Activated T-helper 1 cell treated with anti-CD3 and anti-CD28 coated beads, Interleukin-12 subunit alpha, Interleukin-12 subunit beta, Interleukin-2, Interleukin-4 antibody, amounts not matched to agents 30 ng/mL and 10 ng/mL and 1 ng/mL, durations not matched to agents 14 hours and 24 hours and 36 hours (primary cell): ENCODE results near the gene WDR6. TPM values are rescaled to one million over a fixed set of nuclear protein-coding genes. Genes with fewer than 3 reads are reported as not detected.

Experiments
- DNase-seq: peaks from one replicate; pipeline ENCODE4 v3.0.0; 2021; ENCODE audit warnings: low spot score
- H3K27ac Mint-ChIP-seq: one replicate; pipeline ENCODE4 v1.8.0; 2021; ENCODE audit warnings: mild to moderate bottlenecking, mixed read lengths
- H3K27me3 Mint-ChIP-seq: one replicate; pipeline ENCODE4 v1.8.0; 2022; ENCODE audit warnings: mild to moderate bottlenecking, moderate library complexity, mixed read lengths; ENCODE audit not compliant: insufficient read depth
- H3K36me3 Mint-ChIP-seq: one replicate; pipeline ENCODE4 v1.8.0; 2021; ENCODE audit warnings: low read depth, mixed read lengths
- H3K4me1 Mint-ChIP-seq: one replicate; pipeline ENCODE4 v1.8.0; 2021; ENCODE audit warnings: low read depth, mixed read lengths
- H3K4me3 Mint-ChIP-seq: one replicate; pipeline ENCODE4 v1.8.0; 2021; ENCODE audit warnings: mild to moderate bottlenecking, moderate library complexity, mixed read lengths
- H3K9me3 Mint-ChIP-seq: one replicate; pipeline ENCODE4 v1.8.0; 2021; ENCODE audit warnings: mixed read lengths
- intact Hi-C: fragments of 100-400 bp; cut with micrococcal nuclease; formaldehyde crosslinking; loops from one replicate; pipeline ENCODE4 v1.15.1; 2024
- total RNA-seq: library from RNA; stranded (reverse); gene quantifications from 2 replicates; pipeline ENCODE4 v1.2.3, GENCODE V29; 2022

Gene WDR6
- total RNA-seq, 1 donor from 2014 or later: 143 TPM

DNA sequence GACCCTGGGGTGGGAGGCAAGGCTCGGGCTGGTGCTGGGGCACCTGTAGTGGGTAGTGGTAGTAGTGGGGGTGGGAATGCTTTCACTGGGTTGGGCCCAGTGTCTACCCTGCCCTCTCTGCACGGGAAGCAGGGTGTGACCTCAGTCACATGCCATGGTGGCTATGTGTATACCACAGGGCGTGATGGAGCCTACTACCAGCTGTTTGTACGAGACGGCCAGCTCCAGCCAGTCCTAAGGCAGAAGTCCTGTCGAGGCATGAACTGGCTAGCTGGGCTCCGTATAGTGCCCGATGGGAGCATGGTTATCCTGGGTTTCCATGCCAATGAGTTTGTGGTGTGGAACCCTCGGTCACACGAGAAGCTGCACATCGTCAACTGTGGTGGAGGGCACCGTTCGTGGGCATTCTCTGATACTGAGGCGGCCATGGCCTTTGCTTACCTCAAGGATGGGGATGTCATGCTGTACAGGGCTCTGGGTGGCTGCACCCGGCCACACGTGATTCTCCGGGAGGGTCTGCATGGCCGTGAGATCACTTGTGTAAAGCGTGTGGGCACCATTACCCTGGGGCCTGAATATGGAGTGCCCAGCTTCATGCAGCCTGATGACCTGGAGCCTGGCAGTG is 6.0 kb downstream of the WDR6 start:
- intact Hi-C loops: no loop called here
- Mint-ChIP-seq H3K36me3 (peaks cover 20% of the 10 kb centered on the region), H3K27ac (no peak overlapping the region), H3K9me3 (no peaks in the 10 kb centered on the region), H3K27me3 (no peaks in the 10 kb centered on the region), H3K4me3 (no peak overlapping the region), H3K4me1 (peaks cover 21% of the 10 kb centered on the region)
- DNase-seq: no peak

DNA sequence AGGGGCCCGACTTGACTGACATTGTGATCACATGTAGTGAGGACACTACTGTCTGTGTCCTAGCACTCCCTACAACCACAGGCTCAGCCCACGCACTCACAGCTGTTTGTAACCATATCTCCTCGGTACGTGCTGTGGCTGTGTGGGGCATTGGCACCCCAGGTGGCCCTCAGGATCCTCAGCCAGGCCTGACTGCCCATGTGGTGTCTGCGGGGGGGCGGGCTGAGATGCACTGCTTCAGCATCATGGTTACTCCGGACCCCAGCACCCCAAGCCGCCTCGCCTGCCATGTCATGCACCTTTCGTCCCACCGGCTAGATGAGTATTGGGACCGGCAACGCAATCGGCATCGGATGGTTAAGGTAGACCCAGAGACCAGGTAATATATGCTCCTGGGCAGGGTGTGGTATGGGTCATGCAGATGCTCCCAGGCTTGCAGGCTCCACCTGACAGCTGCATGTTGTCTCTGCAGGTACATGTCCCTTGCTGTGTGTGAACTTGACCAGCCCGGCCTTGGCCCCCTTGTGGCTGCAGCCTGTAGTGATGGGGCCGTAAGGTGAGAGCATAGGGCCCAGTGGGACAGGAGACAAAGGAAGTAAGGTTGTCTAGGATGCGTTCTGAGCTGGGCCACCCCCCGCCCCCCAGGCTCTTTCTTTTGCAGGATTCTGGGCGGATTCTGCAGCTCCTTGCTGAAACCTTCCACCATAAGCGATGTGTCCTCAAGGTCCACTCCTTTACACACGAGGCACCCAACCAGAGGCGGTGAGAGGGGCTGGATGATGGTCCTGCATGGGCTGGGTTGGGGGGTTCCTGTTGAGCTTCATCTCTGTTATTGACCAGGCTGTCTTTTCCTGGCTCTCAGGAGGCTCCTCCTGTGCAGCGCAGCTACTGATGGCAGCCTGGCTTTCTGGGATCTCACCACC is 6.8 kb downstream of the WDR6 start:
- Mint-ChIP-seq H3K4me3 (no peak overlapping the region), H3K36me3 (peaks cover 18% of the 10 kb centered on the region), H3K27ac (no peak overlapping the region), H3K4me1 (peaks cover 16% of the 10 kb centered on the region), H3K9me3 (no peaks in the 10 kb centered on the region), H3K27me3 (no peaks in the 10 kb centered on the region)
- peak; percentile 37 for DNase-seq
- intact Hi-C loops: no loop called here

DNA sequence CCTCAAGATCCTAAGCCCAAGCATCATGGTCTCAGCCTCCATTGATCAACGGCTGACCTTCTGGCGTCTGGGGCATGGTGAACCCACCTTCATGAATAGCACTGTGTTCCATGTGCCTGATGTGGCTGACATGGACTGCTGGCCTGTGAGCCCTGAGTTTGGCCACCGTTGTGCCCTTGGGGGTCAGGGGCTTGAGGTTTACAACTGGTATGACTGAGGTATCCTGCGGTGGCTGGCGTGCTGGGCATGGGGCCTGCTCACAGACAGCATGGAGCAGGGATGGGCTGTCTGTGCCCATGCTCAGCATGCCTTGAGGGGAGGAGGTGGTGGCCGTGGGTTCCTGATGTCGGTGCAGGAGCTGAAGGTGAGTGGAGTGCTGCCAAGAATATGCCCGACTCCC is 7.9 kb downstream of the WDR6 start:
- intact Hi-C loops: no loop called here
- no peaks in the 10 kb centered on the region for H3K9me3 Mint-ChIP-seq
- H3K27ac Mint-ChIP-seq: no peak overlapping the region
- H3K4me3 Mint-ChIP-seq: no peak overlapping the region
- no peak for DNase-seq
- H3K4me1 Mint-ChIP-seq: peaks cover 14% of the 10 kb centered on the region
- peaks cover 18% of the 10 kb centered on the region for H3K36me3 Mint-ChIP-seq
- no peaks in the 10 kb centered on the region for H3K27me3 Mint-ChIP-seq

DNA sequence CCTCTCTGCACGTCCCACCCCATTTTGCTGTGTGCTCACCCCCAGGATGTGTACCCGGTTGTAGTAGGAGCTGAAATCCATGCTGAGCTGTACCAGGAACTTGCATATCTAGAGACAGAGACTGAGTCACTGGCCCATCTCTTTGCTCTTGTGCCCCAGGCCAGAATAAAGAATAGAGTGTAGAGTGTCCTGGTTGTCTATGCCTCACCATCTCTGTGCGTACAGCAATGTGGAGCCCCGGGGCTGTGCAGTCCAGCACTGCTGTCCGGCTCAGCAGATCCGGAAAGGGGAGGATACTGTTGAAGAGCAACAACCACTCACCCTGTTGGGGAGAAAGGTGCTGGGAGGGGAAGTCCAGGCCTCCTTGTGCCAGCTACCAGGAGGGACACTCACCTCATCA is 8.6 kb downstream of the WDR6 start:
- peak overlapping the region; percentile 54 for H3K4me3 Mint-ChIP-seq
- H3K27me3 Mint-ChIP-seq: no peaks in the 10 kb centered on the region
- peaks cover 17% of the 10 kb centered on the region for H3K4me1 Mint-ChIP-seq
- no peak for DNase-seq
- intact Hi-C loops: no loop called here
- no peaks in the 10 kb centered on the region for H3K9me3 Mint-ChIP-seq
- H3K27ac Mint-ChIP-seq: no peak overlapping the region
- H3K36me3 Mint-ChIP-seq: peaks cover 18% of the 10 kb centered on the region

DNA sequence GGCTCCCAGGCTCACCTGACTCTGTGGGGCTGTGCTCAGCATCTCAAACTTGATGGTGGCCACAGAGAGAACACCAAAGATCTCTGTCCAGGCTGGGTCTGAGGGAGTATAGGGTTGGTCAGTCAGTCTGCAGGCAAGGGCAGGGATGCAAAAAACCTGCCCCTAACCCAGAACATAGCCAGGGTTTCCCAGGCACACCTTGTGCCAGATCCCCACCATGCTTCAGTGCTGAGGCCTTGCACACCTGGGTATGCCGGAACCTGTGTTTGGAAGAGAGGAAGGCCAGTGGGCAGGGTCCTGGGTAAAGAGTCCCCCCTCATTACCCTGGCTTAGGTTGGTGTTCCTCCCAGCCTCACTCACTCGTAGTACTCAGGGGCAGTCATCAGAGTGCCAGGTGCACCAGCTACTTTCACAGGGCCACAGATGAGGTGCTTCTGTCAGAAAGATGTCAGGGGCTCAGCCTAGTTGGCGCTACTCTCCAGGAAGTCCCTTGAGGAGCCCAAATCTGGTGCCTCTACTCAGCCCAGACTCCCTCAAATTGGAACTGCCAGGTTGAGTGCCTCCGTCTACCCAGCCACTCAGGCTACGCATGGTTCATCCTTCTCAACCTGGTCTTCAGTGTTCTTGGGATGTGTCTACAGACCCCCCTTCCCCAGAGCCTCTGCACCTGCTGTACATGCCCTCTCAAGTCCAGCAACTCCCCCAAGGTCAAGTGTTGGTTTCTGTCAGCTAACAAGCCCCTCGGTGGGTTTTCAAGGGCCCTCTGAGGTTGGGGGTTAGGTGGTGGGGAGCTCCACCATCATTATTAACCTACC is 9.4 kb downstream of the WDR6 start:
- intact Hi-C loops: no loop called here
- no peak for DNase-seq
- Mint-ChIP-seq H3K36me3 (peaks cover 20% of the 10 kb centered on the region), H3K4me1 (peaks cover 17% of the 10 kb centered on the region), H3K27me3 (no peaks in the 10 kb centered on the region), H3K4me3 (peak overlapping the region; percentile 91), H3K27ac (no peak overlapping the region), H3K9me3 (no peaks in the 10 kb centered on the region)

DNA sequence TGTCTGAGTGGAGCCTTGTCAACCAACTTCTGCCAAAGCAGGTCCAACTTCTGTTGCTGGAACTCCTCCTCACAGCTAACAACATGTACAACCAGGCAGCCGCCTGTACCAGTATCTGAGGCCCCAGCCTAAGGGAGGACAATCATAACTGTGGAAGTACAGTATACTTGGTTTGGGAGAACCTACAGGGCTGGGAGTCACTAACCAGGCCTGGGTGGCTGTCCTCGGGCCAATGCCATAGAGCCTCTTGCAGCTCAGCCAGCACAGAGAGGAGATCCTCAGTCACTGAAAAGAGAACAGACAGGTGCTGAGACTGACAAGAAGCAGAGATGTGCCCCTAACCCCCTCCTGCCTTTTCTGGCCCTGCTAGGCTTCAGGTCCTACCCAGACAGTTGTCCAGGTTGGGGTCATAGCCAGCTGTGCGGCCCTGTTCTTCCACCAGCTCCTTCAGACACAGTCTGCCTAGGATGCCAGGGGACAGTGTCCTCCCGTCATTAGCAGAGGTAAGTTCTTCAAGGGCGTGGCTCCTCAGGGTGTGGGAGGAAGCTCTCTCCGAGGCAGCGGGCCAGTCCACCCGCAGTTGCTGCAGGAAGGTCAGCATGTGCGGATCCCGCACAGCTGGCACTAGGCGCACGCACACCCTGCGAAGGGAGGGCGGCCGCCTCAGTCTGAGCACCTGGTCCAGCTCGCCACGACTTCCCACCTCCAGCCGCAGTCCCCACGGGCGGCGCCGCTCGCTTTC is 10.2 kb downstream of the WDR6 start:
- no peak for DNase-seq
- Mint-ChIP-seq H3K27ac (peak overlapping the region; percentile 81), H3K36me3 (peaks cover 16% of the 10 kb centered on the region), H3K9me3 (no peaks in the 10 kb centered on the region), H3K4me3 (peak overlapping the region; percentile 91), H3K4me1 (peaks cover 14% of the 10 kb centered on the region), H3K27me3 (no peaks in the 10 kb centered on the region)
- intact Hi-C loops: no loop called here

DNA sequence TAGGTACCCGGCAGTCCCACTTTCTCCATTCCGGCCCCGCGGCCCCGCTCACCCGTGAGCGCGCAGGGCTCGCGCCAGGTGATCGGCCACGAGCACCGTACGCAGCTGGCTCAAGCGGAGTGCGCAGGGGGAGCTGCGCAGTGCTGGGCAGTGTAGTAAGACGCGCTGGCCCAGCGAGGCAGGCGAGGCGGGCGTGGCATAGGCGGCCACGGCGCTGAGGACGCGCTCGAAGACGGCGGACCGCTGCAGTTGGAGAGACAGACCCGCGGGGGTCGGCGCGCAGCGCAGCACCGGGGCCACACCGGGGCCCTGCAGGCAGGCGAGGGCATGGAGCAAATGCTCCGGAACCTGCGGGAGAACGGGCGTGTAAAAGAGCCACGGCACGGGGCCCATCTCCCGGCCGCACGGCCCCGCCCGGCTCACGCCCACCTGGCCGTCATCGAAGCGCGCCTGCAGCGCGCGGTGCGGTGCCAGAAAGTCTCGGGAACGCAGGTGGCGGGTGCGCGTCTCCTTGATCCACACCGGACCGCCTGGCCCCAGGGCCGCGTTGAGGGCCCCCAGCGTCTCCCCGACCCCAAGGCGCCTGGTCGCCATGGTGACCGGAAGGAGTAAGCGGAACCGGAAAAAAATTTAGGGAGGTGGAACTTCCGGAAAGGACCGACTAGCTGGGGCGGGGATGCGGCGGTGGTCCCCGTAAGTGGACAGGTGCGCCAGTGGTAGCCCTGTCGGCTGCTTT is 10.9 kb downstream of the WDR6 start, which contains the start of gene DALRD3:
Gene DALRD3, minus strand, starts transcription at position 610 of the 736 bp plus-strand sequence. Its CDS starts 16 bp downstream, at position 594.
- Mint-ChIP-seq H3K36me3 (peaks cover 23% of the 10 kb centered on the region), H3K9me3 (no peaks in the 10 kb centered on the region), H3K27ac (peak within 1 kb of the TSS; percentile 86), H3K4me1 (peaks cover 17% of the 10 kb centered on the region), H3K27me3 (no peaks in the 10 kb centered on the region), H3K4me3 (peak within 1 kb of the TSS; percentile 91)
- DNase-seq: peak; percentile 65
- intact Hi-C loops: loop anchor here (1.0 kb wide), 2 partner anchors 11 to 29 kb away; partner anchors contain the start of gene WDR6

DNA sequence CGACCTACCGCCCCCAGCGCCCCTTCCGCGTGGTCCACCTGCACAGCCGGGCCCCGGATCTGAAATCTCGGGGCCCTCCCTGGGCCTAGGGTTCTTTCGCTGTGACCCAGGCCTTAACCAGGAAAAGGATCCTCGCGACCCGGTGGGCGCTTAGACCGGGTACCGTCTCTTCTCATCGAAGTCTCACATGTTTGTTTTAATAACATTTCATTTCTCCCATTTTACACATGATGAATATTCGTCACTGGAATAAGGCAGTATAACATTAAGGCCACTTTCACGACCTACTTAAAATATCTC is 11.5 kb downstream of the WDR6 start:
- no peak for DNase-seq

DNA sequence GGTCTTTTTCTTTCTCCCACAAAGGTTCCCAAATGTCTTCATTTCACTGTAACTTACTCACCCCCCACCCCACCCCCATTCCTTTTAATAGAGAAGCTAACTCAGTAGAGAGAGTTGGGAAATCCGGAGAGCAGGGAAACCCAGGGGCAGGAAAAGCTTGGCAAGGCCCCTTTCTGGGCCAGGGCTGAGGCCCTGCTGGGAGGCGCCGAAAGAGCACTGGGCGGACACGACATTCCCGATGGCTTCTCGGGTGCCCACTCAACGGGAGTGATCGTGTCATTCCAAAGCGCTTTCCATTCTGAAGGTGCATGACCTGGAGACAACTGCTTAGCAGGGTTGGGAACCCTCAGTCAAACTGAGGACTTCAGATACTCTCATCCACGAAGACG is 12.7 kb downstream of the WDR6 start:
- Mint-ChIP-seq H3K27ac (peak overlapping the region; percentile 90), H3K4me3 (peak overlapping the region; percentile 91), H3K36me3 (peaks cover 39% of the 10 kb centered on the region), H3K27me3 (no peaks in the 10 kb centered on the region), H3K9me3 (no peaks in the 10 kb centered on the region), H3K4me1 (peaks cover 28% of the 10 kb centered on the region)
- no peak for DNase-seq
- intact Hi-C loops: loop anchor here (5.0 to 10.0 kb wide), 3 partner anchors 322 to 575 kb away; partner anchors contain the start of genes ATRIP, CCDC51, PFKFB4 and TMA7

More for the DNA sequence above, 11.5 kb downstream of the WDR6 start:
- intact Hi-C loops: loop anchor here (1.0 kb wide), 2 partner anchors 11 to 29 kb away; partner anchors contain the start of gene WDR6
- Mint-ChIP-seq H3K27me3 (no peaks in the 10 kb centered on the region), H3K4me1 (peaks cover 22% of the 10 kb centered on the region), H3K9me3 (no peaks in the 10 kb centered on the region), H3K4me3 (peak overlapping the region; percentile 91), H3K27ac (peak overlapping the region; percentile 86), H3K36me3 (peaks cover 28% of the 10 kb centered on the region)

DNA sequence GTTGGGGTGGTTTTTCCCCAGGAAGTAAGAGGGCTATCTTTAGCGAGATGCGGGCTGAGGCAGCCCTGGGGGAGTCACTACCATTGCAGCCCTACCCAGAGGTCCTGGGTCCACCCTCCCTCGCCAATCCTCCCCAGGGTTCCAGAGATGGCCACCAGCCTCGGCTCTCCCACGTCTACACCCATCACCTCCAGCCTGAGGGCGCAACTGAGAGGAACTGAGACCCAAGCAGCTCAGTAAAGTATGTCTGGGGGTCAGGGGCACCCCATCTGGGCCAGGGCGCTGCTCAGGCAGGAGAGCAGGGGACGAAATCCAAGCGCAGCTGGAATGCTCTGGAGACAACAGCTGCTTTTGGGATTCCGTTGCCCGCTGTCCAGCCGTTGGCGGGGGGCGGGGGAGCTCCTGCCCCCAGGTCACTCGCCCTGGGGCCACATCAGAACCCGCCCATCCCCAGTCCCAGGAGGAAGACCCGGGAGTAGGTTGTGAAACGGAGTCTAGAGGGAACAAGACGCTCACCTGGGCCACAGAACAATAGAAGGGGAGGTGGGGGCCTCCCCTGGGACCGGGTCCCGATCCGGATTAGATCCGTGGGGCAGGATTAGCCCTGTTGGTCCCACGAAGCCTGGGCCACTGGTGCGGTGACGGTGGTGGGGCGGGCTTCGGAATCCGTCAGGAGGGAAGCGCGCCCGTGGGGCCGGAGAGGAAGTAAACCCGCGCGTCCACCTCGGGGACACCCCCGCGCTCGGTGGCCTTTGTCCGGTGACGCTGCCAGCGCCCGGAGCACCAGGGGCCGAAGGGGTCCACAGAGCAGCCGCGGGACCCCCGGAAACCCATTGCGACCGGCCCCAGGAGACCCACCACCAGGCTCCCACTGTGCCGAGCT is 13.4 kb downstream of the WDR6 start:
- Mint-ChIP-seq H3K27ac (peak overlapping the region; percentile 94), H3K4me1 (peaks cover 34% of the 10 kb centered on the region), H3K27me3 (no peaks in the 10 kb centered on the region), H3K4me3 (peak overlapping the region; percentile 91), H3K9me3 (no peaks in the 10 kb centered on the region), H3K36me3 (peaks cover 39% of the 10 kb centered on the region)
- intact Hi-C loops: loop anchor here (1.0 to 10.0 kb wide), 8 partner anchors 9 to 576 kb away; partner anchors contain the start of genes ARIH2, ATRIP, CCDC51 and IMPDH2
- peak; percentile 44 for DNase-seq
